ENCODE measurements around the gene PTPN20.

The PTPN20 gene

DNA sequence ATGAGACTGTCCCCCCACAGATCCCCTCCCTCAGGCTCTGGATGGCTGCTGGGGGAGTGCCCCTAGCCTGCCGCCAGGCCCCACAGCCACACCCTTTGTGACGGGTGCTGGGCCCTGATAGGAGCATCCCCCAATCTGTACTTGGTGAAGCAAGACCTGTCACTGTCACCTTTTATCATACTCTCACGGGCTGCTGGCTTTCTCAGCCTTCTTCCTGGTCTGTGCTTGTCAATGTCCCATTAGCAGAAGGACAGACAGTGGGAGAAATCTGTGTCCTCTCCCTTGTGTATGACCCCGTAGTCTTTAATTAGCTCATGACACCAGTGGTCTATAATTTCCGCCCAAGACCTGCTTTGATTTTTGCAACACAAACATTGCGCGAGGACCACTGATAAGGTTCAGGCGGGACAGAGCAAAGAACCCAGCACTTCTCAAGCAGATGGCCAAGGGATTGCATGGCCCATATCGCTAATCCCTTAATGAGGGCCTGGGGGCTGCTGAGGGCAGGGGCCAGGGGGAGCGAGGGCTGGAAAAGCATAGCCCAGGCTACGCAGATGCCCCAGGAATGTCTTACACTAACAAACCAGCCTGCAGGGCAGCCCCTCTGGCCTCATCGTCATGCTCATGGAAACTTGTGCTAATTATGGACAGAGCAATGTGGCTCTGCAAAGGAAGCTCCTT, 127.8 kb downstream of the PTPN20 start (continued):
- TF ChIP-seq, protein P1, sequence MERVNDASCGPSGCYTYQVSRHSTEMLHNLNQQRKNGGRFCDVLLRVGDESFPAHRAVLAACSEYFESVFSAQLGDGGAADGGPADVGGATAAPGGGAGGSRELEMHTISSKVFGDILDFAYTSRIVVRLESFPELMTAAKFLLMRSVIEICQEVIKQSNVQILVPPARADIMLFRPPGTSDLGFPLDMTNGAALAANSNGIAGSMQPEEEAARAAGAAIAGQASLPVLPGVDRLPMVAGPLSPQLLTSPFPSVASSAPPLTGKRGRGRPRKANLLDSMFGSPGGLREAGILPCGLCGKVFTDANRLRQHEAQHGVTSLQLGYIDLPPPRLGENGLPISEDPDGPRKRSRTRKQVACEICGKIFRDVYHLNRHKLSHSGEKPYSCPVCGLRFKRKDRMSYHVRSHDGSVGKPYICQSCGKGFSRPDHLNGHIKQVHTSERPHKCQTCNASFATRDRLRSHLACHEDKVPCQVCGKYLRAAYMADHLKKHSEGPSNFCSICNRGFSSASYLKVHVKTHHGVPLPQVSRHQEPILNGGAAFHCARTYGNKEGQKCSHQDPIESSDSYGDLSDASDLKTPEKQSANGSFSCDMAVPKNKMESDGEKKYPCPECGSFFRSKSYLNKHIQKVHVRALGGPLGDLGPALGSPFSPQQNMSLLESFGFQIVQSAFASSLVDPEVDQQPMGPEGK (CRISPR knock-in tag; IDR thresholded peaks at IDR 0.05; ENCODE audit: borderline replicate concordance): no peak

DNA sequence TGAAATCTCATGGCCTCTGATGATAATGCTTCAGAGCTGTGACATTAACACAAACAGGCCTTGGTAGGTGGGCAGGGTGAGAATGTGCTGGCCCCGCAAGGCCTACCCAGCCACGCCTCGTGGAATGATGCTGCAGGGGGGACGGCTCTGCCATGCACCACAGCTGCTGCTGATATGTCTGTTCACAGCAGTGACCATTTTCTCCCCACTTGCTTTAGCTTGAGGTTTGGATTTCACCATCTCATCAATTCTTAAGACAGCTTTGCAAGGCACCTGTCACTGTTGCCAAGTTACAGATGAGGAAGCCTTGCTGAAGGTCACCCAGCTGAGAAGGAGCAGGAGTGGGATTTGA, 128.3 kb downstream of the PTPN20 start:
- TF ChIP-seq, protein P2, sequence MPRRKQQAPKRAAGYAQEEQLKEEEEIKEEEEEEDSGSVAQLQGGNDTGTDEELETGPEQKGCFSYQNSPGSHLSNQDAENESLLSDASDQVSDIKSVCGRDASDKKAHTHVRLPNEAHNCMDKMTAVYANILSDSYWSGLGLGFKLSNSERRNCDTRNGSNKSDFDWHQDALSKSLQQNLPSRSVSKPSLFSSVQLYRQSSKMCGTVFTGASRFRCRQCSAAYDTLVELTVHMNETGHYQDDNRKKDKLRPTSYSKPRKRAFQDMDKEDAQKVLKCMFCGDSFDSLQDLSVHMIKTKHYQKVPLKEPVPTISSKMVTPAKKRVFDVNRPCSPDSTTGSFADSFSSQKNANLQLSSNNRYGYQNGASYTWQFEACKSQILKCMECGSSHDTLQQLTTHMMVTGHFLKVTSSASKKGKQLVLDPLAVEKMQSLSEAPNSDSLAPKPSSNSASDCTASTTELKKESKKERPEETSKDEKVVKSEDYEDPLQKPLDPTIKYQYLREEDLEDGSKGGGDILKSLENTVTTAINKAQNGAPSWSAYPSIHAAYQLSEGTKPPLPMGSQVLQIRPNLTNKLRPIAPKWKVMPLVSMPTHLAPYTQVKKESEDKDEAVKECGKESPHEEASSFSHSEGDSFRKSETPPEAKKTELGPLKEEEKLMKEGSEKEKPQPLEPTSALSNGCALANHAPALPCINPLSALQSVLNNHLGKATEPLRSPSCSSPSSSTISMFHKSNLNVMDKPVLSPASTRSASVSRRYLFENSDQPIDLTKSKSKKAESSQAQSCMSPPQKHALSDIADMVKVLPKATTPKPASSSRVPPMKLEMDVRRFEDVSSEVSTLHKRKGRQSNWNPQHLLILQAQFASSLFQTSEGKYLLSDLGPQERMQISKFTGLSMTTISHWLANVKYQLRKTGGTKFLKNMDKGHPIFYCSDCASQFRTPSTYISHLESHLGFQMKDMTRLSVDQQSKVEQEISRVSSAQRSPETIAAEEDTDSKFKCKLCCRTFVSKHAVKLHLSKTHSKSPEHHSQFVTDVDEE (CRISPR knock-in tag; IDR thresholded peaks at IDR 0.05): no peak
- TF ChIP-seq PPARA (CRISPR knock-in tag; IDR thresholded peaks at IDR 0.05; ENCODE audit: borderline replicate concordance): no peak
- no peak for TF ChIP-seq ZNF8 (CRISPR knock-in tag; IDR thresholded peaks at IDR 0.05)
- TF ChIP-seq TCF4 (CRISPR knock-in tag; IDR thresholded peaks at IDR 0.05; ENCODE audit: borderline replicate concordance): no peak
- TF ChIP-seq, protein P1 (CRISPR knock-in tag; IDR thresholded peaks at IDR 0.05; ENCODE audit: borderline replicate concordance): no peak
- TF ChIP-seq, protein P3, sequence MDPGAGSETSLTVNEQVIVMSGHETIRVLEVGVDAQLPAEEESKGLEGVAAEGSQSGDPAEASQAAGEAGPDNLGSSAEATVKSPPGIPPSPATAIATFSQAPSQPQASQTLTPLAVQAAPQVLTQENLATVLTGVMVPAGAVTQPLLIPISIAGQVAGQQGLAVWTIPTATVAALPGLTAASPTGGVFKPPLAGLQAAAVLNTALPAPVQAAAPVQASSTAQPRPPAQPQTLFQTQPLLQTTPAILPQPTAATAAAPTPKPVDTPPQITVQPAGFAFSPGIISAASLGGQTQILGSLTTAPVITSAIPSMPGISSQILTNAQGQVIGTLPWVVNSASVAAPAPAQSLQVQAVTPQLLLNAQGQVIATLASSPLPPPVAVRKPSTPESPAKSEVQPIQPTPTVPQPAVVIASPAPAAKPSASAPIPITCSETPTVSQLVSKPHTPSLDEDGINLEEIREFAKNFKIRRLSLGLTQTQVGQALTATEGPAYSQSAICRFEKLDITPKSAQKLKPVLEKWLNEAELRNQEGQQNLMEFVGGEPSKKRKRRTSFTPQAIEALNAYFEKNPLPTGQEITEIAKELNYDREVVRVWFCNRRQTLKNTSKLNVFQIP (CRISPR knock-in tag; IDR thresholded peaks at IDR 0.05; ENCODE audit: borderline replicate concordance, low read depth): no peak
- TF ChIP-seq CSDC2 (CRISPR knock-in tag; IDR thresholded peaks at IDR 0.05): no peak
- no peak for TF ChIP-seq SNAI2 (CRISPR knock-in tag; IDR thresholded peaks at IDR 0.05)
- TF ChIP-seq, protein P4, sequence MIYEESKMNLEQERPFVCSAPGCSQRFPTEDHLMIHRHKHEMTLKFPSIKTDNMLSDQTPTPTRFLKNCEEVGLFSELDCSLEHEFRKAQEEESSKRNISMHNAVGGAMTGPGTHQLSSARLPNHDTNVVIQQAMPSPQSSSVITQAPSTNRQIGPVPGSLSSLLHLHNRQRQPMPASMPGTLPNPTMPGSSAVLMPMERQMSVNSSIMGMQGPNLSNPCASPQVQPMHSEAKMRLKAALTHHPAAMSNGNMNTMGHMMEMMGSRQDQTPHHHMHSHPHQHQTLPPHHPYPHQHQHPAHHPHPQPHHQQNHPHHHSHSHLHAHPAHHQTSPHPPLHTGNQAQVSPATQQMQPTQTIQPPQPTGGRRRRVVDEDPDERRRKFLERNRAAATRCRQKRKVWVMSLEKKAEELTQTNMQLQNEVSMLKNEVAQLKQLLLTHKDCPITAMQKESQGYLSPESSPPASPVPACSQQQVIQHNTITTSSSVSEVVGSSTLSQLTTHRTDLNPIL (CRISPR knock-in tag; IDR thresholded peaks at IDR 0.05; ENCODE audit: low read depth): no peak
- TF ChIP-seq ZNF70 (CRISPR knock-in tag; IDR thresholded peaks at IDR 0.05): no peak
- TF ChIP-seq TOX (CRISPR knock-in tag; IDR thresholded peaks at IDR 0.05; ENCODE audit: borderline replicate concordance): no peak
- ATAC-seq: no peak

DNA sequence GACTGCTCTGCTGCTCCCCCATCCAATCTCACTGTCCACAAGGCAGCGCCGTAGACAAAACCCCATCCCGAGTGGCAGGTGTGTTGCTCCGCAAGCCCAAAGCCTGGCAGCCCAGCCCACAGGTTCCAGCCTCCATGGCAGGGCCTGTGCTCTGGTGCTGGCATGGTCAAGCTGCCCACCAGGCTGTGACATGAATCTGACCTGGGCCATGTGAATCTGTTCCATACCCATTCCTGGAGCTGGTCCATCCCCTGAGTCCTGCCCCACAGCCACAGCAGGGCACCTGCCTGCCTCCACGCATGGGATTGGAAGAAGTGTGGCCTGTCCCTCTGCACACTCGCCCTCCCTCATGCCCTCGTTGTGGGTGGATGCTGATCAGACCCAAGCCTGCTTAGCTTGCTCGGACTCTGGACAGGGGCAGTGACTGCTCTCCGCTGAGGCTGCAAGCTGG, 128.8 kb downstream of the PTPN20 start:
- TF ChIP-seq OSR1 (CRISPR knock-in tag; IDR thresholded peaks at IDR 0.05) (no peak), GLIS3 (CRISPR knock-in tag; IDR thresholded peaks at IDR 0.05) (no peak), ESRRG (CRISPR knock-in tag; IDR thresholded peaks at IDR 0.05) (no peak), PPARA (CRISPR knock-in tag; IDR thresholded peaks at IDR 0.05; ENCODE audit: borderline replicate concordance) (no peak), BACH2 (CRISPR knock-in tag; IDR thresholded peaks at IDR 0.05; ENCODE audit: borderline replicate concordance) (no peak), TCF4 (CRISPR knock-in tag; IDR thresholded peaks at IDR 0.05; ENCODE audit: borderline replicate concordance) (no peak), ZC3H10 (CRISPR knock-in tag; IDR thresholded peaks at IDR 0.05) (no peak), SNAI2 (CRISPR knock-in tag; IDR thresholded peaks at IDR 0.05) (no peak)
- TF ChIP-seq, protein P5, sequence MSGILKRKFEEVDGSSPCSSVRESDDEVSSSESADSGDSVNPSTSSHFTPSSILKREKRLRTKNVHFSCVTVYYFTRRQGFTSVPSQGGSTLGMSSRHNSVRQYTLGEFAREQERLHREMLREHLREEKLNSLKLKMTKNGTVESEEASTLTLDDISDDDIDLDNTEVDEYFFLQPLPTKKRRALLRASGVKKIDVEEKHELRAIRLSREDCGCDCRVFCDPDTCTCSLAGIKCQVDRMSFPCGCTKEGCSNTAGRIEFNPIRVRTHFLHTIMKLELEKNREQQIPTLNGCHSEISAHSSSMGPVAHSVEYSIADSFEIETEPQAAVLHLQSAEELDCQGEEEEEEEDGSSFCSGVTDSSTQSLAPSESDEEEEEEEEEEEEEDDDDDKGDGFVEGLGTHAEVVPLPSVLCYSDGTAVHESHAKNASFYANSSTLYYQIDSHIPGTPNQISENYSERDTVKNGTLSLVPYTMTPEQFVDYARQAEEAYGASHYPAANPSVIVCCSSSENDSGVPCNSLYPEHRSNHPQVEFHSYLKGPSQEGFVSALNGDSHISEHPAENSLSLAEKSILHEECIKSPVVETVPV (CRISPR knock-in tag; IDR thresholded peaks at IDR 0.05): no peak
- TF ChIP-seq, protein P4 (CRISPR knock-in tag; IDR thresholded peaks at IDR 0.05; ENCODE audit: low read depth): no peak
- TF ChIP-seq, protein P1 (CRISPR knock-in tag; IDR thresholded peaks at IDR 0.05; ENCODE audit: borderline replicate concordance): no peak
- ATAC-seq: no peak

All from SK-N-SH treated with all-trans-retinoic acid at 6 μM for 48 hours (cell line).